DMS53 treated with DMSO at 0.1 percent for 48 hours (cell line): Measurements from ENCODE around the gene ZSCAN10.
A peak's percentile ranks its signal among the peaks of the same experiment; 100 is the strongest.
"Not testable (repeated sequence)": the region's sequence is repeated elsewhere in the genome, so short reads cannot be mapped to it uniquely, and the experiment has no call there.

ENCODE experiments used
- DNase-seq: peaks from one replicate; lab custom pipeline; 2025; ENCODE audit not compliant: unreplicated experiment; lab: John Stamatoyannopoulos, UW

ZSCAN10 gene

DNA sequence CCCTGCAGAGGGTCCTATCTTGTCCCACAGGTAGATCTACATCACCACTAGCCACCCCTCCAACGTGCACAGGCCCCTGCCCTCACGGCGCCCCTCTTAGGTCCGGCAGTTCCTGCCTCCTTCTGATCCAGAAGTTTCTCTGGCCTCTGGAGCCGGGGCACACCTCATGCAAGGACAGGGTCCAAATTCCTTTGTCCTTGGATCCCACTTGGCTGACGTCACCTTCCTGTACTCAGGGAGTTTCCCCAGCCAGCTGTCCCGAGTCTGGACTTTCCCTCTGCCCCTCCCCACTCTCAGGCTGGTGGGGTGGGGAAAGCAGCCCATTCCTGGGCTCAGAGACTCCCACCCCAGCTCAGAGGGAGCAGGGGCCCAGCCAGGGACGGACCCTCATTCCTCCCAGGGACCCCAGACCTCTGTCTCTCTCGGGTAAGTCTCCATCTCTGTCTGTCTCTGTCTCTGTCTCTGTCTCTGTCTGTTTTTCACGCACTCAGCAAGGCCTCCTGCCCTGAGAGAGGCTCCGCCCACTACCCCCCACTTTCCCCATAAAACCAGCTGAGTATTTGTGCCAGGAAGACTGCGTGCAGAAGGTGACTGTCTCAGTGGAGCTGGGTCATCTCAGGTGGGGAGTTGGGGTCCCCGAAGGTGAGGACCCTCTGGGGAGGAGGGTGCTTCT, 33.9 kb downstream of the ZSCAN10 start, which contains the start of gene IL32:
Gene IL32, plus strand, starts transcription at position 572 of the 673 bp plus-strand sequence. CDS start 172 bp downstream, outside the sequence.
- DNase-seq: no peak

DNA sequence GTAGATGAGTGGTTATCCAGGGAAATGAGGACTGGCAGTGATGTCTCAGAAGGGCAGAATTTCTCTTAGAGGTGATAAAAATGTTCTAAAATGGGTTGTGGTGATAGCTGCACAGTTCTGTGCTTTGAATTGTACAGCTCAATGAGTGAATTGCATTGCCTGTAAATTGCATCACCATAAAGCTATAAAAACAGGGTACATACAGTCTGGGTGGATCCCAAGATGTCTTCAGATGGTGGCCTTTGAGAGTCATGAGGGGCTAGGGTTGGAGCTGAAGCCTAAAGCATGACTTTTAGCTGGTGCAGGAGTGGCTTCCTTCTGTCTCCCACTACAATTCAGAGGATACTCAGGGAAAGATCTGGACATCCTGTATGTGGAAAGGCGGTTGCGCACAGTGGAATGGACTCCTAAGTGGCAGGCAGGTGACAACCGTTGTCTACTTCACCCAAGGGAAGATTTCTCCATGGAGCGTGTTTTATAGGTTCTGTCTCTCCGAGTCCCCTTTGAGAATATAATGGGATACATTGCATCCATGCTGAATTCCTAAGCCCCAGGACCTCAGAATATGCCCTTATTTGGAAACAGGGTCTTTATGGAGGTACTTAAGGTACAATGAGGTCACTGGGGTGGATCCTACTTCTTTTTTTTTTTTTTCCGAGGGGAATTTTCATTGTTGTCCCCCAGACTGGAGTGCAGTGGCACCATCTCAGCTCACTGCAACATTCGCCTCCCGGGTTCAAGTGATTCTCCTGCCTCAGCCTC, 35.3 kb downstream of the ZSCAN10 start:
- no peak for DNase-seq

DNA sequence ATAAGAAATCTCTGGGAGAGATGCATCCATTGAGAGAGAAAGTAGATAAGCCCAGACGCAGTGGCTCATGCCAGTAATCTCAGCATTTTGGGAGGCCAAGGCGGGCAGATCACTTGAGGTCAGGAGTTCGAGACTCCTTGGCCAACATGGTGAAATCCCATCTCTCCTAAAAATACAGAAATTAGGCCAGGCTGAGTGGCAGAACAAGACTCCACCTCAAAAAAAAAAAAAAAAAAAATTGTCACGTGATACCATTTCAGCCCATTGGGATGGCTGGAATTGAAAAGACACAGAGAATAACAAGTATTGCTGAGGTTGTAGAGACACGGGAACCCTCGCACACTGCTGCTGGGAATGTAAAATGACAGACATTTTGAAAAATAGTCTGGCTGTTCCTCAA, 36.5 kb downstream of the ZSCAN10 start:
- no peak for DNase-seq

DNA sequence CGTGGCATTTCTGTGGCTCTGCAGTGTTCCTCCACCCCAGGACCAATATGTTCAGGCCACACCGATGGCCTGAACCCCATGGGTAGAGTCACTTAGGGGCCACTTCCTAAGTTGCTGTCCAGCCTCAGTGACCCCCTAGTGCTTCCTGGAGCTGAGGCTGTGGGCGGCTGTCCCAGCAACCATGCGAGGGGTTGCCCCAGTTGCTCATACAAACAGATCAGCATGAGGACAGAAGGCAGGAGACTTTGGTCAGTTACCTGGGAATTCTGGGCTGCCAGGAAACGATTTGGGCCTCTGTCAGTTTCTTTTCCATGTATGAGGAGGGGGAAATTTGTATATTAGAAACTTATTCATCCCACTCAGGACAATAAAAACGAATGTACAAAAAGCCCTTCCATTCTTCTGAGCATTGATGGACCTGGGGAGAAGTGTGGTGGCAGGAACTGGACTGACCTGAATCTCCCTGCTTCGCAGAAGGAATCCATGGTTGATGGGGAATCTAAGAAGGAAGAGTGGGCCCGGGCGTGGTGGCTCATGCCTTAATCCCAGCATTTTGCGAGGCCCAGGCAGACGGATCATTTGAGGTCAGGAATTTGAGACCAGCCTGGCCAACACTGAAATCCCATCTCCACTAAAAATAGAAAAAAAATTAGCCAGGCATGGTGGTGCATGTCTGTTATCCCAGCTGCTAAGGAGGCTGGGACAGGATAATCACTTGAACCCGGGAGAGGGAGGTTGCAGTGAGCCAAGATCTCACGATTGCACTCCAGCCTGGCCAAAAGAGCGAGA, 38.6 kb downstream of the ZSCAN10 start:
- no peak for DNase-seq

DNA sequence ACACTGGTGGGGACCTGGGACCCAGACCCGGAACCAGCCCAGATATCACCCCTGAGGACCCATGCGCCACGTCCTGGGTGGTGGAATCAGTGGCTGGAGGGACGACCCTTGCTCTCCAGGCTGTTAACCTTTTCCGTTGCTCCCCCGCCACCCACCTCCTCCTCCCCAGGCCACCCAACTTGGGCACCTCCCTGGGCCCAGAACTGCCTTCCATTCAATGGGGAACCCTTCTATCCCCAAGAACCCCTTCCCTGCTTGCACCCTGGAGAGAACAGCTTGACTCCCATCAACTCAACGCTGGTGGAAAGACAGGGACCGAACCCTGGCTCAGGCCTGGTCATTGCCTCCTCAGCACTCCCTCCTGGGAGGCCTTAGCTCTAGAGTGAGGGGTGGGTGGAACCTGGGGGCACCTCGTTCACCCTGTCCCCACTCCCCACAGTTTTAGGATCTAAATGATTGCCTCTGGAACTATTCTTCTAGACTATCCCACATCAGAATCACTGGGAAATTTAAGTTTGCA, 39.3 kb downstream of the ZSCAN10 start:
- DNase-seq: no peak

DNA sequence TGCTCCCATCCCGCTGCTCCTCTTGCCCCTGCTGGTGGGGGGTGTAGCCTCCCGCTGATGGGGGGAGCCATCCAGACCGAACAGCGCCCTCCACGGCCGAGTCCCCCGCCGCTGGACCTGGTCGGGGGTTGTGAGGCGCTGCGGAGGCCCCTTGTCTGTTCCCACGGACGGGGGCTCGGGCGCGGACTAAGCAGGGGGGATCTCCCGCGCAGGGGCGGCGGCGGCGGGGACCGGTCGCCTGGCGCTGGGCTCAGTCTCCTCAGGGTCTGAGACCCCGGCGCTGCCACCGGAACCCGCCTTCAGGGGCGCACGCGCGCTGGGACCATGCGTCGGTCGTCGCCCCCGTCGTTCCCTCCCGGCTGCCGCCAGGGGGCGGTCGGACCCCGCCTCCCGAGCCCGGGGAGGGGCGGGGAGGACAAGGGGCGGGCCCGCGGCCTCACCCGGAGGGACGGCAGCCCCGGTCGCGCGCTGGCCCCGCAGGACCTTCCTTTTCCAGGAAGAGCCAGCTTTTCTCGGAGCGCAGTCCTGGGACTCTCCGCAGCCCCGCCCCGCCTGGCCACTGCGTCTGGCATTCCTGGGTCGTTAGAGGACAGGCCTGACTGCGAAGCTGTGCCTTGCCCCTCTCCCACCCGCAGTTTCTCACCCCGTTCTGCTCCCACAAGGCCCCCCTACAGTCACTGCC, 39.9 kb downstream of the ZSCAN10 start:
- peak; percentile 32 for DNase-seq

DNA sequence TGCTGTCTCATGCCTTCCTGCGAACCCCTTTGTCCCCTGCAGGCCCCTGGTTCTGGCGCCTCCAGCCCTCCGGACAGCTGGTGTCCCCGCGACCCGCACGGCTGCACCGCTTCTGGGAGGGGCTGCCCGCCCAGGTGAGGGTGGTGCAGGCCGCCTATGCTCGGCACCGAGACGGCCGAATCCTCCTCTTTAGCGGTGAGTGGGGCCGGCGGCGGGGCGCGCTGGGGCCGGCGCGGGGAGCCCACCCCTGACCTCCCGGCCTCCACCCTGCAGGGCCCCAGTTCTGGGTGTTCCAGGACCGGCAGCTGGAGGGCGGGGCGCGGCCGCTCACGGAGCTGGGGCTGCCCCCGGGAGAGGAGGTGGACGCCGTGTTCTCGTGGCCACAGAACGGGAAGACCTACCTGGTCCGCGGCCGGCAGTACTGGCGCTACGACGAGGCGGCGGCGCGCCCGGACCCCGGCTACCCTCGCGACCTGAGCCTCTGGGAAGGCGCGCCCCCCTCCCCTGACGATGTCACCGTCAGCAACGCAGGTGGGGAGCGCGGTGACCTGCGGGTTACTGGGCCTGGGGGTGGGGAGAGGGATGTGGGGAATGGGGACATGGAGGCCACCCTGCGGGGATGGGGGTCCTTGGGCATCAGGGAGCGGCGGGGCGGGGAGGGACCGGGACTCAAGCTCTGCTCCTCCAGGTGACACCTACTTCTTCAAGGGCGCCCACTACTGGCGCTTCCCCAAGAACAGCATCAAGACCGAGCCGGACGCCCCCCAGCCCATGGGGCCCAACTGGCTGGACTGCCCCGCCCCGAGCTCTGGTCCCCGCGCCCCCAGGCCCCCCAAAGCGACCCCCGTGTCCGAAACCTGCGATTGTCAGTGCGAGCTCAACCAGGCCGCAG, 40.7 kb downstream of the ZSCAN10 start:
- no peak for DNase-seq

DNA sequence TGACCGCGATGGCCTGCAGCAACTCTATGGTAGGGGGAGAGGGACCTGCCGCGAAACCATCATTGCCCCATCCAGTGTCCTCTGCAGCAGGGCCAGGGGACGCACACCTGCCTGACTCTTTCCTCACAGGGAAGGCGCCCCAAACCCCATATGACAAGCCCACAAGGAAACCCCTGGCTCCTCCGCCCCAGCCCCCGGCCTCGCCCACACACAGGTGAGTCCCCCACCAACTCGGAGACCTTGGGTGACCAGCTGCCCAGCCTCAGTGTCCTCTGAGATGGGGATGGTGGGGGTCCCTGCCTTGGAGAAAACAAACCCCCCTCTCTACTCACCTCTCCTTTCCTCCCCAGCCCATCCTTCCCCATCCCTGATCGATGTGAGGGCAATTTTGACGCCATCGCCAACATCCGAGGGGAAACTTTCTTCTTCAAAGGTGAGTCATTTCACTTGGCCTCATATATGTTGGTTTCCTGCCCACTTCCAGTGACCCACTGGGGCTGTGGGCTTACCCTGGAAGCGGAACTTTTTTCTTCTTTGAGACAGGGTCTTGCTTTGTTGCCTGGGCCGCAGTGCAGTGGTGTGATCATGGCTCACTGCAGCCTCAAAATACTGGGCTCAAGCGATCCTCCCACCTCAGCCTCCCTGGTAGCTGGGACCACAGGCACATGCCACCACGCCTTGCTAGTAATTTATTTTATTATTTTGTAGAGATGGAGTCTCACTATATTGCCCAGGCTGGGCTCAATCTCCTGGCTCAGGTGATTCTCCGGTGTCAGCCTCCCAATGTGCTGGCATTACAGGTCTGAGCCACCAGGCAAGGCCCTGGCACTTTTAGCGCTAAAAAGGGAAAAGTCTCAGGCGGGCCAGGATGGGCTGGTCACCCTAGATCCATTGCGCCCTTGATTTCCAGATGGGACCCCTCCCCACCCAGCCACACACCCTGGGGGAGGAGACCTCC, 41.6 kb downstream of the ZSCAN10 start:
- no peak for DNase-seq

DNA sequence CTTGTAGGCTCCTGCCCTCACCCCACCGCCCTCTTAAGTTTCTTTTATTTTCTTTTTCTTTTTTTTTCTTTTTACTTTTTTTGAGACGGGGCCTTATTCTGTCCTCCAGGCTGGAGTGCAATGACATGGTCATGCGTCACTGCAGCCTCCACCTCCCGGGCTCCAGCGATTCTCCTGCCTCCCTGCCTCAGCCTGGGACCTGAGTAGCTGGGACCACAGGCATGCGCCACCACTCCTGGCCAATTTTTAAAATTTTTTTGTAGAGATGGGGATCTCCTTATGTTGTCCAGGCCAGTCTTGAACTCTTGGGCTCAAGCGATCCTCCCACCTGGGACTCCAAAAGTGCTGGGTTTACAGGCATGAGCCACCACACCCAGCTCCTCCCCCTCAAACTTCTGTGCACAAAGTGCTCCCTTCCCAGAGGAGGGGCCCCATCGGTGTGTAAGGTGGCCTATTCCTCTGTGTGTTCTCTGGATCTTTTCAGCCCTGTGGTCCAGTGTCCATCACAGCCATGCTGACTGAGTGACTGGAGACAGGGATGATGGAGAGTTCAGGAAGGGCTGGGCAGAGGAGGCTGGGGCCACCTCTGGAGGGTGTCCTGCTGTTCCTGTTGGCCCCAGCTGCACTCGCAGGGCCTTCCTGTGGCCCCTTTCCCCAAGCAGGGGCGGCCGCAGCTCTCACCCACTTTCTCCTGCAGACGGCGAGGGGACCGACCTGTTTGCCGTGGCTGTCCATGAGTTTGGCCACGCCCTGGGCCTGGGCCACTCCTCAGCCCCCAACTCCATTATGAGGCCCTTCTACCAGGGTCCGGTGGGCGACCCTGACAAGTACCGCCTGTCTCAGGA, 42.5 kb downstream of the ZSCAN10 start:
- DNase-seq: no peak

DNA sequence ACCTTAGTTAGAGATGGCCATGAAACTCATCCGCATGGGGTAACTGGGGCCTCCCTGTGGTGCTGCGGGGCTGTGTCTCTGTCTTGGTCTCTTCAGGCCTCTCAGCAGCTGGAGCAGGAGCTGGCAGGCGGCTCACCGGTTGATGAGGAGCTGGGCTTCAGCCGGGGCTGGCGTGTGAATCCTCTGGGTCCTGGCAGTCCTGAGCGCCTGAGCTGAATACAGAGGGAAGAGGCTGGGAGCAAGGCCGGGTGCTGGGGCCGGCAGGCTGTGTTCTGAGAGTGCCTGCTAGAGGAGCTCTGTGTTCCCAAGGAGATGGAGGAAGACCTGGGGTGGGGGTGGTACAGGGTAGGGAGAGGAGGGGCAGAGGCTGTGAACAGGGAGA, 43.4 kb downstream of the ZSCAN10 start:
- not testable (repeated sequence) for DNase-seq

DNA sequence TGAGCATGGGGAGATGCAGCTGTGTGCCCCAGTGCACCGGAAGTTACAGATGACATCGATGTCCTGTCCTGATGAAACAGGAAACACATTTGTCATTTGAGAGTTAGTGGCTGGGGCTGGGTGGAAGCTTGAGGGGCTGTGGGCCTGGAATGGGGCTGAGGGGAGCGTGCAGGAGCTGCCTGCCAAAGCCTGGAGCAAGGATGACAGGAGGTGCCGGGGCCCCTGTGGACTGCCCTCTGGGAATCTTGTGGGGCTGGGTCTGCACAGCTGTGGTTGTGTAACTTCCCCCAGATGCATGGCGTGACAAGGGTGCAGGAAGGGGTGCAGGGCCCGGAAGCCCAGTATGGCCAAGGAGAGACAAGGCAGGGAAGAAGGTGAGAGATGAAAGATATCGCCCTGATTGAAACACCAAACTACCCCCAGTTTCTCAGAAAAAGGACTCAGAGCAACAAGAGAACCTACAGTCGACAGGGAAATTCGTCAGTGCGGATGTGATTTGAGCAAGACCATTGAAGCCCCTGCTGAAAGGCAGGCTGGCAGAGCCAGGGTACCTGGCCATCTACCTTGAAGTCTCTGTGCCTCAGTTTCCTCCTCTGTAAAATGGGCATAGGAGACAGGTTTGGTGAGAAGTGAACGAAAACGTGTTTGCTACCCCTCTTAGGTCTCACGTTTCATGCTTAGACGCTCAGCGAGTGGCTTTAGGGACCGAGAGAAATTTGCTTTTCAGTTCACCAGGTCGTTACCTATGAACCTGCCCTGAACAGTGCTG, 43.9 kb downstream of the ZSCAN10 start:
- no peak for DNase-seq

DNA sequence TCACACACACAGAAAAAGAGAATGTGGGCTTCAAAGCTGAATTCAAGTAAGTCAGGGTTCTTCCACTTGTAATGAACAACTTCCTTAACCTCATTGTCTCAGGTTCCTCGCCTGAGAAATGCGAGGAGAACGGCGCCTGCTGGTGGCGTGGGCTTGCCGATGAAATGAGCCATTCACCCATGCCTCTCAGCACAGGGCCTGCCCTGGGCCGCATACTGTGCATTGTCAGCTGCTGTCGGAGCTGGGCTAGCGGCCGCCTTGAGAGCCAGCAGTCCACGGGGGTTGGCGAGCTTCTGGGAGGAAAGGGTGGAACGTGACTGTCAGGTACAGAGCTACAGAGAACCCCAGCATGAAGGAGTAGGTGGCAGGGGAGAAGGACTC, 45.8 kb downstream of the ZSCAN10 start:
- DNase-seq: not testable (repeated sequence)

DNA sequence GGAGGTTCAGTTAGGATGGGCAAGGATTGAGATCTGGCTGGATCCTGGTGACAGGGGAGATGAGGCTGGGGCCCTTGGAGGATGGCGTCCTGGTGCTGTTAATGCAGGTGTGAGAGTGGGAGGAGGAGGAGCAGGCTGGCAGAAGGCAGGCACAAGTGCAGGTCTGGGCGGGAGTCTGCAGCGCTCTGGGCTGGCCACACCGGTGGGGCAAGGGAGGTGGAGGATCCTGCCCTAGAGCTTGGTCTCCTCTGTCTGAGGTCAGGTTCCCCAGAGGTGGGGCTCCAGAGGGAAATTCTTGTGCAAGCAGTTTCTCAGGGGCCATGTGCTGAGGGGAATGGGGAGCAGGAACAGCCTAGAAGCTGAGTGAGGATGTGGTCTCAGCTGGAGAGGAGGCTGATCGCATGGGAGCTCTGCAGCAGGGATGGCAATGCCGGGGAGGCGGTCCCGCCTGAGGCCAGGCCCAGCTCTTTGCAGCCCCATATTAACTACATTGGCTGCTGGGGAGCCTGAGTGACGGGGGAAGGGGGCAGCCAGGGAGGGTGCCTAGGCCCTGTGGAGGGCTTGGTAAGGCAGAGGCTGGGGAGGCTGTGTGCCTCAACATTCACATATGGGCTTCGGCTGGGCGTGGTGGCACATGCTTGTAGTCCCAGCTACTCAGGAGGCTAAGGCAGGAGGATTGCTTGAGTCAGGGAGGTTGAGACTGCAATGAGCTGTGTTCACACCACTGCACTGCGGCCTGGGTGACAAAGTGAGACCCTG, 46.3 kb downstream of the ZSCAN10 start:
- not testable (repeated sequence) for DNase-seq

DNA sequence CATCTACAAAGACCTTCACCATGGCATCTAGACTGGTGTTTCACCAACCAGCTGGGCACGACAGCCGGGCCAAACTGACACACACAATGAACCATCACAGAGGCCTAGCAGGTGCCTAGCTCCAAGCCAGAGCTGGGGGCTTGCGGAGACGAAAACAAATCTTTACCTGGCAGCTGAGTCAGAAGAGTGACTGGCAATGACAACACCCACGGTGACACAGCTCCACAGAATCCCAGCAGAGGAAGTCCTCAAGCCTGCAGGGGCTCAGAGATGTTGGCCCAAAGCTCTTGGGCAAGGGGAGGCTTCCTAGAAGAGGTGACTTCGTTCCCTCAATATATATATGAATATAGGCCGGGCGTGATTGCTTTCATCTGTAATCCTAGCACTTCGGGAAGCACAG, 47.6 kb downstream of the ZSCAN10 start:
- DNase-seq: no peak

DNA sequence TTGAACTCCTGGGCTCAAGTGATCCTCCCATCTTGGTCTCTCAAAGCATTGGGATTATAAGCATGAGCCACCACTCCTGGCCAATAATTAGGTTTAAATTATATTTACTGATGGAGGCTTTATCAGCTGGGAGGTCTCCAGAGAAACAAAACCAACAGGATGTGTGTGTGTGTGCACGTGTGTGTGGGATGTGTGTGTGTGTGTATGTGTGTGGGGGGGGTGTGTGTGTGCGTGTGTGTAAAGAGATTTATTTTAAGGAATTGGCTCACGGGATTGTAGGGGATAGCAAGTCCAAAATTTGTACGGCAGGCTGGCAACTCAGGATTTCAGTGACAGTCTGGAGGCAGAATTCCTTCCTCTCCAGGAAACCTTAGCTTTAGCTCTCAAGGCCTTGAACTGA, 48.1 kb downstream of the ZSCAN10 start:
- DNase-seq: no peak

DNA sequence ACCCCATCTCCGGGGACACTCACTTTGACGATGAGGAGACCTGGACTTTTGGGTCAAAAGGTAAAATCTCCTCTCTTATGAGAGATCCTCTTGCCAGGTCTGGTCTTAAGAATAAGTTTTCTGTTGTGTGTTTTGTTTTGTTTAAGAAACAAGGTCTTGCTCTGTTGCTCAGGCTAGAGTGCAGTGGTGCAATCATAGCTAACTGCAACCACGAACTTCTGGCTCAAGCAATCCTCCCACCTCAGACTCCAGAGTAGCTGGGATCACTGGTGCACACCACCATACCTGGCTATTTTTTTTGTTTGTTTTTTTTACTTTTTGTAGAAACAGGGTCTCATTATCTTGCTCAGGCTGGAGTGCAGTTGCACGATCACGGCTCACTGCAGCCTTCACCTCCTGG, 48.6 kb downstream of the ZSCAN10 start:
- DNase-seq: no peak
